GM13976 (cell line): ENCODE results near the gene PAX7.
"Not testable (repeated sequence)": the region's sequence is repeated elsewhere in the genome, so short reads cannot be mapped to it uniquely, and the experiment has no call there.

Experiments used
- DNase-seq: peaks from one replicate; pipeline ENCODE4 v3.0.0; 2012; ENCODE audit warnings: low spot score
- in situ Hi-C: fragments of 300-500 bp; cut with MboI; formaldehyde crosslinking; loops from one replicate; pipeline ENCODE4 v1.12.0; 2022; ENCODE audit warnings: low sequenced_read_pairs, mixed read lengths, inconsistent platforms; ENCODE audit not compliant: unreplicated experiment
- TF ChIP-seq, protein P1 (sequence below): IDR thresholded peaks from 2 replicates; pipeline ENCODE4 v1.5.1; 2012; ENCODE audit warnings: borderline replicate concordance, mild to moderate bottlenecking; ENCODE audit not compliant: insufficient read depth; ENCODE audit errors: extremely low read depth, missing control alignments, control extremely low read depth

The PAX7 gene

DNA sequence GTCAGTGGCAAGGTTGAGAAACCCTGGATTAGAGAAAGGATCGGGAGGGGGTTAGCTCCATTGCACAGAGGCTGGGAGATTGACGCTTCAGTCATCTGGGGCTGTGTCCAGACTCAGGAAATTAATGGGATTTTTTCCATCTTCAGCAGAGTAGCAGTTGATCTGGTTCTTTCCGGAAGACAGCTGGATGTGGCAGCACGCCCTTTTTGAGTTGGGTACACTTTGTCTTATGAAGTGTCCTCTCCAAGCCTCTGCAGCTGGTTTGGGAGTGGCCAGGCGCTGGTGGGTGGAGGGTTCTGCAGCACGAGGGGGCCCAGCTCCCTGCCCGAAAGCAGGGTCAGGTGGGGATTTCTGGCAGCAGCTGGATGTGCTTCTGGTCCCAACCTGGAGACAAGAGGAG is 133.7 kb downstream of the PAX7 start:
- in situ Hi-C loops, result no loop called here
- no peak for DNase-seq

DNA sequence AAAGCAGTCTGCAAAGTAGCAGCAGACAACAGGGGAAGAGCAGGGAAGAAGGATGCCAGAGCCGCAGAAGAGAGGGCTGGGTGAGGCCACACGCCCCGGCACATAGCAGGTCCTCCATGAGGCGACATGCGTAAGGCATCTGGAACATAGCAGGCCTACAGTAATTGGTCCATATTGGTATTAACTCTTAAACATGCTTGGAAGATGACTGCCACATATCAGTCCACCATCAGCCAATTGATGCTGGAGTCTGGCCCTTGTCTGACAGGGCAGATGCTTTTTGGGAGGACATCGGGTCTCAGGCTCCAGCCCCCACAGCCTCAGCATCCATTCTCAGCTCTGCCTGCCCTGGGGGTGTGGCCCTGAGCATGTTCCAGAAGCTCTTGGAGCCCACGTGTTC is 135.1 kb downstream of the PAX7 start:
- TF ChIP-seq, protein P1, sequence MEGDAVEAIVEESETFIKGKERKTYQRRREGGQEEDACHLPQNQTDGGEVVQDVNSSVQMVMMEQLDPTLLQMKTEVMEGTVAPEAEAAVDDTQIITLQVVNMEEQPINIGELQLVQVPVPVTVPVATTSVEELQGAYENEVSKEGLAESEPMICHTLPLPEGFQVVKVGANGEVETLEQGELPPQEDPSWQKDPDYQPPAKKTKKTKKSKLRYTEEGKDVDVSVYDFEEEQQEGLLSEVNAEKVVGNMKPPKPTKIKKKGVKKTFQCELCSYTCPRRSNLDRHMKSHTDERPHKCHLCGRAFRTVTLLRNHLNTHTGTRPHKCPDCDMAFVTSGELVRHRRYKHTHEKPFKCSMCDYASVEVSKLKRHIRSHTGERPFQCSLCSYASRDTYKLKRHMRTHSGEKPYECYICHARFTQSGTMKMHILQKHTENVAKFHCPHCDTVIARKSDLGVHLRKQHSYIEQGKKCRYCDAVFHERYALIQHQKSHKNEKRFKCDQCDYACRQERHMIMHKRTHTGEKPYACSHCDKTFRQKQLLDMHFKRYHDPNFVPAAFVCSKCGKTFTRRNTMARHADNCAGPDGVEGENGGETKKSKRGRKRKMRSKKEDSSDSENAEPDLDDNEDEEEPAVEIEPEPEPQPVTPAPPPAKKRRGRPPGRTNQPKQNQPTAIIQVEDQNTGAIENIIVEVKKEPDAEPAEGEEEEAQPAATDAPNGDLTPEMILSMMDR, result no peak
- in situ Hi-C loops, result no loop called here
- DNase-seq, result no peak

More for the DNA sequence above, 133.7 kb downstream of the PAX7 start:
- TF ChIP-seq, protein P1, result no peak

DNA sequence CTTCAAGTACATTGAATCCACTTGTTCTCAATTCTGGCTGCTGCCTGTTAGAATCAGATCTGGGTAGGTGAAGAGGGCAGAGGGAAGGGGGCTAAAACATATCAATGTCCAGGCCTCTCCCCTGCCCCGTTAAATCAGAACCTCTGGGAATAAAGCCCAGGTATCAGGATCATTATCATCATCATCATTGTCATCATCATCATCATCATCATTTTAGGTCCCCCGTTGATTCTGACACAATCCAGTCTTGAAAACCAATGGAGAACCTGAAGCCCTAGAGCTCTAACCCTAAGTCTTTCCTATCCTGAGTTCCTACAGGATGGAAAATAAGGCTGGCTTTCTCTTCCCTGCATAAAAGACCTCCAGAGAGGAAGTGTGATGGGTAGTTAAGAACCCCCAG is 135.7 kb downstream of the PAX7 start:
- no peak for DNase-seq
- TF ChIP-seq, protein P1, result no peak
- in situ Hi-C loops, result no loop called here

DNA sequence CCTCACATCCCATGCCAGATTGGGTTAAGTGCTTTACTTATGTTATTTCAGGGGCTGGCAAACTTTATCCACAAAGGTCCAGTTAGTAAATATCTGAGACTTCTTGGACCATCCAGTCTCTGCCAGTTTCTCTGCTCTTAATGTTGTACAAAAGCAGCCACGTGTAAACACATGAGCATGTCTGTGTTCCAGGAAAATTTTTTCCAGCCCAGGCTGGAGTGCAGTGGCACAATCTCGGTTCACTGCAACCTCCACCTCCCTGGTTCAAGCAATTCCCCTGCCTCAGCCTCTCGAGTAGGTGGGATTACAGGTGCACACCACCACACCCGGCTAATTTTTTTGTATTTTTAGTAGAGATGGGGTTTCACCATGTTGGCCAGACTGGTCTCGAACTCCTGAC is 136.9 kb downstream of the PAX7 start:
- DNase-seq, in situ Hi-C loops: not testable (repeated sequence)

DNA sequence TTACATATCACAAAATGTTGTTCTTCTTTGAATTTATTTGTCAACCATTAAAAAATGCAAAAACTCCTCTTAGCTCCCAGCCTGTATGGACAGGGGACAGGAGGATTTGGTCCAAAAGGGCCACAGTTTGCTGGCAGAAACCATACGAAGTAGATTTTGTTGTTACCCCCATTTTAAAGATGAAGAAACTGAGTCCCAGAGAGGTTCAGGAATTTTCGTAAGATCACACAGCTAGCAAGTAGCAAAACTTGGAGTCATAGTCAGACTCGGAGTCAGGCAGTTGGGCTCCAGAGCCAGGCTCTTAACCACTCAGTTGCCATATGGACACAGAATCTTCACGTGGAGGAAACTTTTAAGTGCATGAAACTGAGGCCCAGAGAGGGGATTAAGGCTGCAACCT is 137.4 kb downstream of the PAX7 start:
- TF ChIP-seq, protein P1, result no peak
- in situ Hi-C loops, result no loop called here
- DNase-seq, result no peak

DNA sequence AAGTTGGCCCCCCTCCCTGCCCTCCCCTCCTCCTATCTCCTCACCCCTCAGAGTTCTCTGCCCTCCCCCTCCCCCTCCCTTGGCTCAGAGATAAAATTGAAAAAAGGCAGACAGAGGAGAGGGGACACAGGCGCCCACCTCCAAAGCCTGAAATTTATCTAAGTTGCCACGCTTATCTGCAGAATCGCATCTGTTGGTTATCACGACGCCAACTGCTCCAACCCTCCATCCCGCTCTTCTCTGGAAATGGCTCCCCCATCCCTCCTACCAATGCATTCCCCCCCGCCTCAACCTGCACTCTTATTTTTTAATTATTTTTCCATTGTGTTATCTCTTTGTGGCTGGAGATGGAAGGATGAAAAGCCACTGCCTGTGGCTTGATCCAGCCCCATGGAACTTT is 138.5 kb downstream of the PAX7 start:
- TF ChIP-seq, protein P1, result no peak
- in situ Hi-C loops, result no loop called here
- DNase-seq, result no peak

DNA sequence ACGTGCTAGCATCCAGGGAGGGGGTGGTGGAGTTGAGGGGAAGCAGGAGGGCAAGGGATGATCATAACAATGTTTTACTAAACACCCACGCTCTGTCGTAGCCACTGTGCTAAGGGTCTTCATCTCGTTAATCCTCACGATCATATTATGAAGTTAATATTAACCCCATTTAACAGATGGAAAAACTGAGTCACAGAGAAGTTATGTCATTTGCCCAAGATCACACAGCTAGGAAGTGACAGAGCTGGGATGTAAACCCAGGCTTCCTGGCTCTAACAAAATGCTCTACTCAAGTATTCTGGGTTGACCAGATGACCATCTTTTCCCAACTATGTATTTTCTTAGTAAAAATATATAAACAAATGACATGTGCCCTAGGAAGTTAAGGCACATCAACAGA is 140.2 kb downstream of the PAX7 start:
- DNase-seq, result no peak
- in situ Hi-C loops, result no loop called here
- TF ChIP-seq, protein P1, result no peak

DNA sequence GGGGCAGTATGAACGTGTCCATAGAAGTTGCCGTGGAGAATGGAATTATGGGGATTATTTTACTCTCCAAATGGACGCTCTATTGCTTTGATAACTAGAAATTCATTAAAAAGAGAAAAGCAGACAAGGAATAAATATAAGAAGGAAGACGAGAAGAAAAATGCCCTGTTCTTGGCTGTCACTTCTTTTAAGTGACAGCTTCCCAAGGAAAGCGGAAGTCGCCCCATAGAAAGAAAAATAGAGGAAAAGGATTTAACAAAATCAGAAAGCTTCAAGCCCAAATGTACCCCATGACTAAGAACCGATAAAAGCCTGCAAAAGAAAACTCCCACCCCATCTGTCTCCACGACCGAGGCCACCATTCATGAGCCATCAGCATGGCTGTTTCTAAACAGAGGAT is 143.1 kb downstream of the PAX7 start:
- in situ Hi-C loops, result no loop called here
- TF ChIP-seq, protein P1, result no peak
- DNase-seq, result no peak
